Right lobe of liver (tissue), 6 donors: ENCODE results near the gene TNS1. TPM values are rescaled to one million over a fixed set of nuclear protein-coding genes. Genes with fewer than 3 reads are reported as not detected.

Experiments
- ATAC-seq, 4 donors: fragments of 200-7000 bp; cut with Tn5 transposase; one replicate each; pipeline ENCODE4 v1.9.1; 2020; ENCODE audit warnings: mild to moderate bottlenecking in 4 of 4, moderate library complexity in 4 of 4
- DNase-seq, 3 donors: peaks; one replicate each; pipeline ENCODE4 v3.0.0-alpha.2; 2020
- H3K27ac ChIP-seq, 3 donors: fragments of 200-600 bp; one replicate each; pipeline ENCODE4 v1.8.0; 2022
- H3K27me3 ChIP-seq, 2 donors: fragments of 200-600 bp; one replicate each; pipeline ENCODE4 v1.8.0; 2022
- H3K36me3 ChIP-seq, 4 donors: fragments of 200-600 bp; sonication (generic) in 1 of 4; one replicate each; pipeline versions ENCODE4 v1.5.1 to v1.8.0; 2017 to 2022; ENCODE audit warnings: control low read depth in 1 of 4
- H3K4me1 ChIP-seq, 4 donors: fragments of 200-600 bp; sonication (generic) in 1 of 4; one replicate each; pipeline versions ENCODE4 v1.5.1 to v1.8.0; 2017 to 2022; ENCODE audit warnings: control low read depth in 1 of 4
- H3K4me3 ChIP-seq, 3 donors: fragments of 200-600 bp; one replicate each; pipeline ENCODE4 v1.8.0; 2022
- H3K9me3 ChIP-seq, 4 donors: fragments of 200-600 bp; sonication (generic) in 1 of 4; one replicate each; pipeline versions ENCODE4 v1.5.1 to v1.8.0; 2017 to 2022; ENCODE audit warnings: control low read depth in 1 of 4
- CTCF ChIP-seq, 4 donors: fragments of 200-600 bp in 3 of 4; fragments of 450-650 bp in 1 of 4; IDR thresholded peaks; one replicate each; pipeline versions ENCODE4 v1.5.1 to v1.8.0; 2016 to 2022; ENCODE audit warnings: antibody characterized with exemption in 4 of 4, mild to moderate bottlenecking in 2 of 4
- POLR2A ChIP-seq: fragments of 450-650 bp; IDR thresholded peaks from one replicate; pipeline ENCODE4 v1.6.1; 2017; ENCODE audit warnings: antibody characterized with exemption, mild to moderate bottlenecking
- WGBS: methylation state at CpG from one replicate; pipeline ENCODE4 v1.1.6; 2018; ENCODE audit warnings: low coverage, low lambda C conversion rate; ENCODE audit not compliant: insufficient coverage; ENCODE audit errors: missing lambda C conversion rate; 5-methylcytosine and 5-hydroxymethylcytosine counted together
- intact Hi-C, 2 donors: fragments of 100-400 bp; cut with DNase I; formaldehyde crosslinking; loops; one replicate each; pipeline versions ENCODE4 v1.11.2 to v1.14.1; 2022
- total RNA-seq, 6 experiments: library from RNA; depleted of rRNA in 2 of 6; stranded (reverse); fragments of >200 nt in 2 of 6; fragmentation: NEBNext Ultra II Directional in 3 of 6; extraction: Animal tissue kit (Norgen Biotek cat#: 25700) in 3 of 6; gene quantifications; one replicate each; pipeline versions ENCODE4 v1.1.0 to v1.2.4, GENCODE V29; 2016 to 2023
- donor health status: DM: no; HTN: yes; CAD: no.
- donor health status: DM: no; HTN: no; CAD: no.
- donor health status: DM: no; HTN: no; CAD: no.
- donor health status: DM: no; HTN: yes; CAD: no.
- donor health status: DM: no; HTN: yes; CAD: no.

Gene TNS1
- total RNA-seq, 6 experiments from 2014 or later: 68.4 to 209 (median 99.2) TPM

- H3K27ac ChIP-seq: no peak overlapping the region
- ATAC-seq (no peak), DNase-seq (no peak)
- H3K36me3 ChIP-seq: peaks cover 0 to 52% (median 22%) of the 10 kb centered on the region in 4 donors
- TF ChIP-seq POLR2A: no peak
- no peak for TF ChIP-seq CTCF (IDR thresholded peaks at IDR 0.05)
- intact Hi-C loops: no loop called here
- H3K4me3 ChIP-seq: no peak overlapping the region
- no peaks in the 10 kb centered on the region for H3K27me3 ChIP-seq
- WGBS: 100% methylated on average over 1 of the region's 1 CpG
- no peaks in the 10 kb centered on the region for H3K9me3 ChIP-seq
- H3K4me1 ChIP-seq: no peaks in the 10 kb centered on the region
Measured at GRCh38 chr2:217845301-217845700, 157.5 kb downstream of the TNS1 start.

GRCh38 chr2:217844696-217845095 lies 158.1 kb downstream of the TNS1 start:
- H3K9me3 ChIP-seq: no peaks in the 10 kb centered on the region
- no peaks in the 10 kb centered on the region for H3K27me3 ChIP-seq
- DNase-seq (no peak), ATAC-seq (no peak)
- H3K36me3 ChIP-seq: peaks cover 0 to 55% (median 22%) of the 10 kb centered on the region in 4 donors
- 75% methylated on average over 1 of the region's 1 CpG for WGBS
- H3K27ac ChIP-seq: no peak overlapping the region
- no peaks in the 10 kb centered on the region for H3K4me1 ChIP-seq
- intact Hi-C loops: no loop called here
- no peak overlapping the region for H3K4me3 ChIP-seq
- TF ChIP-seq CTCF (IDR thresholded peaks at IDR 0.05) (no peak), POLR2A (no peak)

- no peak overlapping the region for H3K4me3 ChIP-seq
- no peak for TF ChIP-seq CTCF (IDR thresholded peaks at IDR 0.05)
- no peak for TF ChIP-seq POLR2A
- intact Hi-C loops: no loop called here
- H3K27me3 ChIP-seq: no peaks in the 10 kb centered on the region
- H3K9me3 ChIP-seq: no peaks in the 10 kb centered on the region
- H3K4me1 ChIP-seq: no peaks in the 10 kb centered on the region
- WGBS: 47% methylated on average over 1 of the region's 1 CpG
- DNase-seq: no peak
- peaks cover 0 to 45% (median 16%) of the 10 kb centered on the region in 4 donors for H3K36me3 ChIP-seq
- ATAC-seq: no peak
- no peak overlapping the region for H3K27ac ChIP-seq
Measured at GRCh38 chr2:217843324-217843723, 159.5 kb downstream of the TNS1 start.

GRCh38 chr2:217842017-217842416 lies 160.8 kb downstream of the TNS1 start:
- H3K4me1 ChIP-seq: no peaks in the 10 kb centered on the region
- no peak for ATAC-seq
- intact Hi-C loops: no loop called here
- peaks cover 0 to 32% (median 7%) of the 10 kb centered on the region in 4 donors for H3K36me3 ChIP-seq
- no peaks in the 10 kb centered on the region for H3K27me3 ChIP-seq
- WGBS: 89% methylated on average over 2 of the region's 2 CpGs
- H3K27ac ChIP-seq: peak overlapping the region in 1 of 3 donors; percentile 23
- H3K9me3 ChIP-seq: no peaks in the 10 kb centered on the region
- DNase-seq: no peak
- no peak overlapping the region for H3K4me3 ChIP-seq
- TF ChIP-seq CTCF (IDR thresholded peaks at IDR 0.05): no peak
- no peak for TF ChIP-seq POLR2A

- no peaks in the 10 kb centered on the region for H3K9me3 ChIP-seq
- ATAC-seq (peak in 3 of 4 donors; percentile 1 to 6 (median 2)), DNase-seq (no peak)
- no peak overlapping the region for H3K4me3 ChIP-seq
- no peaks in the 10 kb centered on the region for H3K4me1 ChIP-seq
- no peak overlapping the region for H3K27ac ChIP-seq
- TF ChIP-seq POLR2A (no peak), CTCF (IDR thresholded peaks at IDR 0.05) (no peak)
- peaks cover 2 to 28% (median 8%) of the 10 kb centered on the region in 4 donors for H3K36me3 ChIP-seq
- H3K27me3 ChIP-seq: no peaks in the 10 kb centered on the region
- intact Hi-C loops: no loop called here
- WGBS: 72% methylated on average over 2 of the region's 3 CpGs
Measured at GRCh38 chr2:217840522-217840921, 162.3 kb downstream of the TNS1 start.
